ENCODE data around the gene SOCS7. TPM values are rescaled to one million over a fixed set of nuclear protein-coding genes. Genes with fewer than 3 reads are reported as not detected.
"Not testable (repeated sequence)": the region's sequence is repeated elsewhere in the genome, so short reads cannot be mapped to it uniquely, and the experiment has no call there.

The SOCS7 gene
- total RNA-seq, 1 donor from 2014 or later = 14.0 TPM

DNA sequence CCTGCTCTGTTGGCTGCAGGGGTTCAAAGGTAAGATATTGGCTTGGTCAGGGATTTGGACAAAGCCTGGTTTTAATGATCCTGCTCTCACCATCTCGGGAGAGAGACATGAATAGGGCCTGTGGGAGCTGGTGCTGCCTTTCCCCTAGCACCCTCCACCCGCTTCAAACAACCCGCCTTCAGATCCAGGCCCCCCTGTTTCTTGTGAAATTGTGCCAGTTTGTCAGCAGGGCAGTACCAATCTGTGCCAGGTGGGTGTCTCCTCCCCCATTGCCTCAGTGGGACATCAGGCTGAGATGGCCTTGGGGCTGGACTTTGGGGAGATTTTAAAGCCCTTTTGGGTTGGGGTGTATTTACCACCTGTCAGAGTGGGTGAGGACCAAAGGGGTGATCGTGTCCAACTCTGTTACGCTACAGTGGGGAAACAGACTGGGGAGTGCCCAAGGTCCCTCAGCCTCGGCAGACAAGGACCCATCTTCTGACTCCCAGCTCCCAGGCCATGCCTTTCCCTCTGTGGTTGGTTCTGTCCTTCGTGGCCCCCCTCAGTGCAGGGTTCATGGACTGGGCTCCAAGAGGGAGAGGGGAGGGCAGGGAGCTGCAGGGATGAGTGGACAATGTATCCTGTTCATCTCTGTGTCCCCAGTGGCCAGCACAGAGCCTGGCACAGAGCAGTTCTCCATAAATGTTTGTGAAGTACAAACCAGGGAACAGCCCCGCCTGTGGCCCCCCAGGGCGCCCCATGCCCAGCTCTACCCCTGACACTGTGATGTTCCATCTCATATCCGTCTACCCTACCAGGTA is 79.9 kb downstream of the SOCS7 start:
- TF ChIP-seq, protein P1, sequence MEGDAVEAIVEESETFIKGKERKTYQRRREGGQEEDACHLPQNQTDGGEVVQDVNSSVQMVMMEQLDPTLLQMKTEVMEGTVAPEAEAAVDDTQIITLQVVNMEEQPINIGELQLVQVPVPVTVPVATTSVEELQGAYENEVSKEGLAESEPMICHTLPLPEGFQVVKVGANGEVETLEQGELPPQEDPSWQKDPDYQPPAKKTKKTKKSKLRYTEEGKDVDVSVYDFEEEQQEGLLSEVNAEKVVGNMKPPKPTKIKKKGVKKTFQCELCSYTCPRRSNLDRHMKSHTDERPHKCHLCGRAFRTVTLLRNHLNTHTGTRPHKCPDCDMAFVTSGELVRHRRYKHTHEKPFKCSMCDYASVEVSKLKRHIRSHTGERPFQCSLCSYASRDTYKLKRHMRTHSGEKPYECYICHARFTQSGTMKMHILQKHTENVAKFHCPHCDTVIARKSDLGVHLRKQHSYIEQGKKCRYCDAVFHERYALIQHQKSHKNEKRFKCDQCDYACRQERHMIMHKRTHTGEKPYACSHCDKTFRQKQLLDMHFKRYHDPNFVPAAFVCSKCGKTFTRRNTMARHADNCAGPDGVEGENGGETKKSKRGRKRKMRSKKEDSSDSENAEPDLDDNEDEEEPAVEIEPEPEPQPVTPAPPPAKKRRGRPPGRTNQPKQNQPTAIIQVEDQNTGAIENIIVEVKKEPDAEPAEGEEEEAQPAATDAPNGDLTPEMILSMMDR (IDR thresholded peaks at IDR 0.05) = no peak
- Mint-ChIP-seq H3K4me1 (peaks cover 11% of the 10 kb centered on the region), H3K27ac (no peak overlapping the region), H3K9me3 (no peaks in the 10 kb centered on the region), H3K27me3 (peaks cover 12% of the 10 kb centered on the region), H3K4me3 (no peak overlapping the region), H3K36me3 (ENCODE audit: low read depth) (no peaks in the 10 kb centered on the region)
- intact Hi-C loops (cut with micrococcal nuclease) = no loop called here
- no peak for ATAC-seq (ENCODE audit: low read depth)
- POLR2A ChIA-PET = no interaction called here
- DNase-seq = no peak
- CTCF ChIA-PET = interaction anchor here (1.8 kb wide), 1 partner anchor 13 kb away, joined by 5 read pairs; no protein-coding TSS in a partner anchor

DNA sequence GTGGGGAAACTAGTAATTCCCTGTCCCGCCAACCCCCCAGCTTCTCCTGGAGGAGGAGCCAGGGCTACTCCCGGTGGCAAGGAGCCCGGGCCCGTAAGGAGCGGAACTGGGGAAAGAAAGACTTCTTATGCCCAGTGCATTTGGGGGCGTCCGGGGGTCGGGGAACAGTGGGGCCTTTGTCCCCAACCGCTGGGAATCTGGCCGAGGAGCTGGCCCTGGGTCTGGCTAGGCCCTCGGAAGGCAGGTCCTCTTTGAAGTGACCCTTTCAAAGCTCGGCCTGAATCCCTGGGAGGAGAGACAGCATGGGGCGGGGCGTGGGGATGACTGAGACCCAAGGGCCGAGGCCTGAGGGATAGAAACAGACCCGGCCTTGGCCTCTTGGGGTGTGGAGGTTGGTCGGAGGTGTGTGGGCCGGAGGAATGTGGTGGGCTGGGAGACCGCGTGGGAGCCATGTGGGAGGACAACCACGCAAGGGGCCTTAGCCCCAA is 82.6 kb downstream of the SOCS7 start:
- POLR2A ChIA-PET = no interaction called here
- Mint-ChIP-seq H3K9me3 (no peaks in the 10 kb centered on the region), H3K27ac (no peak overlapping the region), H3K36me3 (ENCODE audit: low read depth) (no peaks in the 10 kb centered on the region), H3K4me1 (peaks cover 4% of the 10 kb centered on the region), H3K4me3 (no peak overlapping the region), H3K27me3 (peaks cover 3% of the 10 kb centered on the region)
- no peak for ATAC-seq (ENCODE audit: low read depth)
- DNase-seq = no peak
- intact Hi-C loops (cut with micrococcal nuclease) = no loop called here
- TF ChIP-seq, protein P1 (IDR thresholded peaks at IDR 0.05) = no peak
- CTCF ChIA-PET = no interaction called here

DNA sequence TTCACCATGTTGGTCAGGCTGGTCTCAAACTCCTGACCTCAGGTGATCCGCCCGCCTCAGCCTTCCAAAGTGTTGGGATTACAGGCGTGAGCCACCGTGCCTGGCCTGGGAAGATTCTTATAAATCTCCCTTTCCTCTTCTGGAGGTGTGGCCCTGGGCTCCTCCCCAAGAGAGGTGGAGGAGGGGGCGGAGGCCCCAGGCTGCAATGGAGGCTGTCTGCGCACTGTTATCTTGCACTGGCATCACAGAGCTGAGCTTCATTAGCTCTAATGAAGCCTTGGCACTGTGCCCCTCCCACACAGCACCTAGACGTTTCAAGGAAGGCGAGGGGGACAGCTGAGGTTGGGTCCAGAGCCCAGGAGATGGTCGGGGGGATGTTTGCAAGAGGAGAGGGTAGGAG is 84.2 kb downstream of the SOCS7 start:
- H3K4me1 Mint-ChIP-seq = no peaks in the 10 kb centered on the region
- ATAC-seq (ENCODE audit: low read depth) = no peak
- TF ChIP-seq, protein P1 (IDR thresholded peaks at IDR 0.05) = no peak
- no peak overlapping the region for H3K4me3 Mint-ChIP-seq
- no peaks in the 10 kb centered on the region for H3K9me3 Mint-ChIP-seq
- intact Hi-C loops (cut with micrococcal nuclease) = no loop called here
- CTCF ChIA-PET = no interaction called here
- H3K36me3 Mint-ChIP-seq (ENCODE audit: low read depth) = no peaks in the 10 kb centered on the region
- no peak overlapping the region for H3K27ac Mint-ChIP-seq
- POLR2A ChIA-PET = no interaction called here
- peaks cover 3% of the 10 kb centered on the region for H3K27me3 Mint-ChIP-seq
- DNase-seq = no peak

DNA sequence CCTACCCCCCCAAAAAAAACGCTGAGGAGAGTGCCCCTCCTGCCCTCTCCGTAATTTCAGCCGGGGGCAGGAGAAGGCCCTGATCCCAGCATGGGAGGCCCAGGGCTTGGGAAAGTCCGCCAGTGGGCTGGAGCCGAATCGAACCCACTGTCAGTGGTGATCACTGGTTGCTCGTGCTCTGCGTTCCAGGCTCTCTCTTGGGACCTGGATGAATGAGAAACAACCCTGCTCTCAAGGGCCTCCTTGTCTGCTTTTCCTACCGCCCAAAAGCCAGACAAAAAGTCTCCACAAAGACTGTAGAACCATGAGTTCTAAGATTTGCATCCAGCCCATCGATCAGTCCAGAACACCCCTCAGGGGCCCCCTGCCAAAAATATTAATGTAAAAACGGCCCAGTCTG is 84.7 kb downstream of the SOCS7 start:
- H3K27ac Mint-ChIP-seq = no peak overlapping the region
- DNase-seq (no peak), ATAC-seq (ENCODE audit: low read depth) (no peak)
- H3K27me3 Mint-ChIP-seq = peaks cover 3% of the 10 kb centered on the region
- H3K4me1 Mint-ChIP-seq = no peaks in the 10 kb centered on the region
- H3K36me3 Mint-ChIP-seq (ENCODE audit: low read depth) = no peaks in the 10 kb centered on the region
- TF ChIP-seq, protein P1 (IDR thresholded peaks at IDR 0.05) = no peak
- CTCF ChIA-PET = no interaction called here
- no peaks in the 10 kb centered on the region for H3K9me3 Mint-ChIP-seq
- no peak overlapping the region for H3K4me3 Mint-ChIP-seq
- POLR2A ChIA-PET = no interaction called here
- intact Hi-C loops (cut with micrococcal nuclease) = no loop called here

DNA sequence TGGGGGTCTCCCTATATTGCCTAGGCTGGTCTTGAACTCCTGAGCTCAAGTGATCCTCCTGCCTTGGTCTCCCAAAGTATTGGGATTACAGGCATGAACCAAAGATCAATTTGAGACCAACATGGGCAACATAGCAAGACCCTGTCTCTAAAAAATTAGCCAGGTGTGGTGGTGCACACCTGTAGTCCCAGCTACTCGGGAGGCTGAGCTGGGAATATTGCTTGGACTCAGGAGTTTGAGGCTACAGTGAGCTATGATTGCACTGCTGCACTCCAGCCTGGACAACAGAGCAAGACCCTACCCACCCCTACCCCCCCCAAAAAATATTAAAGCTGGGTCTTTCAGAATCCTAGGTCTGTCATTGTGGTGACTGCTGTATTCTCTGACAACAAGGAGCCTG is 85.7 kb downstream of the SOCS7 start:
- POLR2A ChIA-PET; H3K4me3 Mint-ChIP-seq; DNase-seq; H3K9me3 Mint-ChIP-seq; intact Hi-C loops (cut with micrococcal nuclease); H3K27me3 Mint-ChIP-seq; ATAC-seq (ENCODE audit: low read depth); CTCF ChIA-PET; H3K27ac Mint-ChIP-seq; H3K36me3 Mint-ChIP-seq (ENCODE audit: low read depth); H3K4me1 Mint-ChIP-seq: not testable (repeated sequence)
